Measurements from ENCODE around the gene SPG11. TPM values are rescaled to one million over a fixed set of nuclear protein-coding genes. Genes with fewer than 3 reads are reported as not detected.

Gene SPG11
- total and polyA plus RNA-seq, 9 of the 15 experiments (the other 6 are each of a cell fraction or from before 2014, with no cell fraction given): 23.3 to 71.2 (median 45.6) TPM

- H2AFZ ChIP-seq (ENCODE audit: low read depth, low read length): peak overlapping the region; percentile 96
- peak; percentile 78 for FAIRE-seq
- TF ChIP-seq TEAD4 (IDR thresholded peaks at IDR 0.05; ENCODE audit: low read length) (peak; percentile 54; the same call in 1 of the 2 replicates), TEAD4 (CRISPR knock-in tag; IDR thresholded peaks at IDR 0.05; ENCODE audit: borderline replicate concordance) (no peak), SMARCE1 (IDR thresholded peaks at IDR 0.05) (no peak), CUX1 (CRISPR knock-in tag; IDR thresholded peaks at IDR 0.05) (no peak), CTCF (IDR thresholded peaks at IDR 0.05 in 2 of 3, conservative IDR thresholded peaks at IDR 0.05 in 1 of 3; ENCODE audit: insufficient read depth in 2 of 3, low read depth in 1 of 3, low read length in 3 of 3) (peak; percentile 28 to 54 (median 52); a peak in 4 of 6 replicates), KDM1A (IDR thresholded peaks at IDR 0.05) (peak; percentile 61 to 84; a peak in 3 of 4 replicates), SNIP1 (IDR thresholded peaks at IDR 0.05; ENCODE audit: low read depth) (no peak)
- TF ChIP-seq, protein P1, sequence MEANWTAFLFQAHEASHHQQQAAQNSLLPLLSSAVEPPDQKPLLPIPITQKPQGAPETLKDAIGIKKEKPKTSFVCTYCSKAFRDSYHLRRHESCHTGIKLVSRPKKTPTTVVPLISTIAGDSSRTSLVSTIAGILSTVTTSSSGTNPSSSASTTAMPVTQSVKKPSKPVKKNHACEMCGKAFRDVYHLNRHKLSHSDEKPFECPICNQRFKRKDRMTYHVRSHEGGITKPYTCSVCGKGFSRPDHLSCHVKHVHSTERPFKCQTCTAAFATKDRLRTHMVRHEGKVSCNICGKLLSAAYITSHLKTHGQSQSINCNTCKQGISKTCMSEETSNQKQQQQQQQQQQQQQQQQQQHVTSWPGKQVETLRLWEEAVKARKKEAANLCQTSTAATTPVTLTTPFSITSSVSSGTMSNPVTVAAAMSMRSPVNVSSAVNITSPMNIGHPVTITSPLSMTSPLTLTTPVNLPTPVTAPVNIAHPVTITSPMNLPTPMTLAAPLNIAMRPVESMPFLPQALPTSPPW (CRISPR knock-in tag; IDR thresholded peaks at IDR 0.05): peak; percentile 71
These were observed 47.0 kb upstream of the SPG11 start for GRCh38 chr15:44710236-44711095.

More at GRCh38 chr15:44710236-44711095, 47.0 kb upstream of the SPG11 start:
- Histone ChIP-seq H3K9ac (ENCODE audit: insufficient read depth in 1 of 2, low read depth in 2 of 2, low read length in 2 of 2) (peak overlapping the region; percentile 88 to 98; a peak in 3 of 4 replicates), H3K4me3 (peak overlapping the region; percentile 74), H3K27ac (ENCODE audit: extremely low read depth, low read depth, low read length) (peak overlapping the region; percentile 90), H3K79me2 (ENCODE audit: control insufficient read depth, insufficient read depth, low read length) (peaks cover 49% of the 10 kb centered on the region), H3K9me1 (ENCODE audit: control insufficient read depth, insufficient read depth, low read length) (peaks cover 3% of the 10 kb centered on the region), H4K20me1 (replicated peaks; ENCODE audit: control insufficient read depth, insufficient read depth, low read length) (0 out of 2 replicates have a peak, but pooled peaks cover 4% of the 10 kb centered on the region), H3K9me3 (replicated peaks; ENCODE audit: control insufficient read depth, insufficient read depth, low read depth, low read length) (no peaks in the 10 kb centered on the region), H3K36me3 (ENCODE audit: control insufficient read depth, insufficient read depth, low read length) (peaks cover 14% of the 10 kb centered on the region; the same call in 2 of the 3 replicates), H3K4me1 (replicated peaks in 1 of 2; ENCODE audit: control insufficient read depth in 2 of 2, insufficient read depth in 2 of 2, low read length in 2 of 2) (peaks cover 5 to 14% of the 10 kb centered on the region in 2 experiments; a peak in 4 of 5 replicates), H3K4me2 (ENCODE audit: insufficient read depth, low read length) (peak overlapping the region; percentile 86), H3K27me3 (ENCODE audit: control insufficient read depth in 2 of 2, insufficient read depth in 2 of 2, low read length in 2 of 2) (no peaks in the 10 kb centered on the region)
- TSS peak; percentile 68 for BruUV-seq (replicated peaks)
- WGBS (ENCODE audit: insufficient coverage, low coverage, missing lambda C conversion rate): 8% methylated on average over 9 of the region's 11 CpGs
- in situ Hi-C loops (cut with MboI): no loop called here
- ATAC-seq (no peak), DNase-seq (ENCODE audit: extremely low read depth in 1 of 4, low spot score in 3 of 4) (peak; percentile 36 to 68 (median 41))
- ChIA-PET CTCF (ENCODE audit: low intra/inter-chr PET ratio) (interaction anchor here (0.8 to 1.4 kb wide), 2 partner anchors 28 to 47 kb away, joined by 6 to 9 read pairs; partner anchors contain the start of gene SPG11), POLR2A (interaction anchor here (0.9 to 5.4 kb wide), 16 partner anchors 12 to 338 kb away, joined by 3 to 136 read pairs (median 6); partner anchors contain the start of genes SPG11 and TRIM69)
- intact Hi-C loops (cut with micrococcal nuclease): loop anchor here (1.0 to 10.0 kb wide), 4 partner anchors 18 to 214 kb away; no protein-coding TSS in a partner anchor

Data from K562 (cell line).